B cell (primary cell): ENCODE data around the gene BTBD1. TPM values are rescaled to one million over a fixed set of nuclear protein-coding genes. Genes with fewer than 3 reads are reported as not detected.

ENCODE experiments used
- ATAC-seq: fragments of 200-7000 bp; cut with Tn5 transposase; one replicate; pipeline ENCODE4 v1.10.0; 2021; ENCODE audit warnings: low read depth, mild to moderate bottlenecking, moderate number of reproducible peaks, moderate library complexity
- CTCF ChIA-PET: fragments of 350-600 bp; sonication (Branson Sonifier 250); formaldehyde crosslinking; loops from one replicate; lab custom pipeline; 2021; ENCODE audit warnings: antibody characterized with exemption, inconsistent platforms; lab: Charles Lee
- POLR2A ChIA-PET: fragments of 350-600 bp; sonication (Branson Sonifier 250); formaldehyde crosslinking; loops from one replicate; lab custom pipeline; 2021; ENCODE audit warnings: antibody characterized with exemption; lab: Charles Lee
- DNase-seq: peaks from one replicate; pipeline ENCODE4 v3.0.0; 2013
- H2AFZ ChIP-seq: 2 replicates; pipeline ENCODE4 v1.6.1; 2012; ENCODE audit warnings: mild to moderate bottlenecking, low read depth, low read length; ENCODE audit not compliant: insufficient read depth, poor library complexity, severe bottlenecking
- H3K27ac ChIP-seq, 2 donors: 1 replicate in 1 of 2; 2 replicates in 1 of 2; pipeline ENCODE4 v1.5.1; 2012 to 2013; ENCODE audit warnings: low read length in 2 of 2, mild to moderate bottlenecking in 2 of 2, moderate library complexity in 1 of 2
- H3K27me3 ChIP-seq, 4 experiments: fragments of 200-600 bp in 1 of 4; sonication (generic) in 1 of 4; replicated peaks in 1 of 4; 1 replicate in 2 of 4; 2 replicates in 2 of 4; pipeline versions ENCODE4 v1.6.1 to v1.7.0; 2013 to 2016; ENCODE audit warnings: low read length in 3 of 4, mild to moderate bottlenecking in 2 of 4, mixed read lengths in 1 of 4, moderate library complexity in 1 of 4; ENCODE audit not compliant: insufficient read depth in 4 of 4, control insufficient read depth in 3 of 4; ENCODE audit errors: control extremely low read depth in 1 of 4
- H3K36me3 ChIP-seq, 2 experiments: replicated peaks in 1 of 2; 1 replicate in 1 of 2; 2 replicates in 1 of 2; pipeline versions ENCODE4 v1.6.1 to v1.7.1; 2013; ENCODE audit warnings: low read length in 1 of 2; ENCODE audit not compliant: insufficient read depth in 2 of 2, control insufficient read depth in 1 of 2; ENCODE audit errors: control extremely low read depth in 1 of 2, extremely low read depth in 1 of 2
- H3K4me1 ChIP-seq, 2 donors: fragments of 200-600 bp in 1 of 2; sonication (generic) in 1 of 2; 1 replicate in 1 of 2; 2 replicates in 1 of 2; pipeline versions ENCODE4 v1.5.1 to v1.6.1; 2013 to 2017; ENCODE audit warnings: low read length in 2 of 2; ENCODE audit not compliant: control insufficient read depth in 2 of 2, insufficient read depth in 2 of 2
- H3K4me2 ChIP-seq: replicated peaks from 2 replicates; pipeline ENCODE3; 2012; ENCODE audit warnings: mild to moderate bottlenecking, low read depth, low read length; ENCODE audit not compliant: poor library complexity, severe bottlenecking
- H3K4me3 ChIP-seq, 5 experiments: fragments of 200-600 bp in 1 of 5; sonication (generic) in 1 of 5; 1 replicate in 3 of 5; 2 replicates in 2 of 5; pipeline versions ENCODE4 v1.5.1 to v1.7.0; 2011 to 2016; ENCODE audit warnings: low read length in 4 of 5, mild to moderate bottlenecking in 4 of 5, low read depth in 2 of 5, control low read depth in 1 of 5, moderate library complexity in 1 of 5; ENCODE audit not compliant: insufficient read depth in 1 of 5; ENCODE audit errors: control extremely low read depth in 1 of 5, extremely low read depth in 1 of 5
- H3K79me2 ChIP-seq: fragments of 200-600 bp; sonication (generic); one replicate; pipeline ENCODE4 v1.6.0; 2016; ENCODE audit warnings: low read length; ENCODE audit not compliant: control insufficient read depth, insufficient read depth
- H3K9ac ChIP-seq: fragments of 200-600 bp; sonication (generic); 2 replicates; pipeline ENCODE4 v1.6.1; 2017; ENCODE audit warnings: mild to moderate bottlenecking, low read length, moderate library complexity
- H3K9me3 ChIP-seq, 3 donors: one replicate each; pipeline versions ENCODE4 v1.6.1 to v1.7.1; 2013; ENCODE audit warnings: low read length in 2 of 3; ENCODE audit not compliant: control insufficient read depth in 2 of 3, insufficient read depth in 1 of 3; ENCODE audit errors: control extremely low read depth in 1 of 3
- H4K20me1 ChIP-seq: 2 replicates; pipeline ENCODE4 v1.6.0; 2012; ENCODE audit warnings: mild to moderate bottlenecking, low read length; ENCODE audit not compliant: insufficient read depth, control insufficient read depth, poor library complexity, severe bottlenecking
- H3K27ac Mint-ChIP-seq: one replicate; pipeline ENCODE4 v1.8.0; 2021; ENCODE audit warnings: mixed read lengths
- H3K27me3 Mint-ChIP-seq: one replicate; pipeline ENCODE4 v1.8.0; 2021; ENCODE audit warnings: mixed read lengths
- H3K4me1 Mint-ChIP-seq: one replicate; pipeline ENCODE4 v1.8.0; 2021; ENCODE audit warnings: mixed read lengths
- H3K4me3 Mint-ChIP-seq: one replicate; pipeline ENCODE4 v1.8.0; 2021; ENCODE audit warnings: mixed read lengths
- H3K9me3 Mint-ChIP-seq: one replicate; pipeline ENCODE4 v1.8.0; 2022; ENCODE audit warnings: mixed read lengths; ENCODE audit not compliant: insufficient read depth
- CTCF ChIP-seq: fragments of 200-600 bp; IDR thresholded peaks from one replicate; pipeline ENCODE4 v1.8.0; 2022; ENCODE audit warnings: antibody characterized with exemption, mild to moderate bottlenecking
- EZH2 ChIP-seq: IDR thresholded peaks from 2 replicates; pipeline ENCODE4 v1.6.1; 2012; ENCODE audit warnings: borderline replicate concordance, low read depth, mild to moderate bottlenecking, moderate library complexity, low read length; ENCODE audit not compliant: insufficient read depth, poor library complexity, severe bottlenecking
- WGBS: methylation state at CpG from one replicate; pipeline ENCODE4 v1.1.5; 2013; ENCODE audit warnings: missing lambda C conversion rate; ENCODE audit not compliant: insufficient coverage; 5-methylcytosine and 5-hydroxymethylcytosine counted together
- intact Hi-C: fragments of 100-400 bp; cut with micrococcal nuclease; formaldehyde crosslinking; loops from one replicate; pipeline ENCODE4 v1.10.0; 2022
- polyA plus RNA-seq: library from polyadenylated mRNA; depleted of rRNA; stranded (reverse); fragments of >200 nt; gene quantifications from 2 replicates; pipeline ENCODE4 v1.2.3, GENCODE V29; 2012
- total RNA-seq, 2 donors: library from RNA; stranded (reverse); fragments of 120-200 nt in 1 of 2; gene quantifications; 1 replicate in 1 of 2; 2 replicates in 1 of 2; pipeline versions ENCODE4 v1.2.3 to v1.2.4, GENCODE V29; 2013 to 2022

Gene BTBD1
- total and polyA plus RNA-seq, 2 donors (not counting 1 experiment from before 2014, with no cell fraction given), result 20.7 to 47.5 TPM

- Histone ChIP-seq H3K4me1 (peaks cover 14 to 22% of the 10 kb centered on the region in 2 donors), H3K4me3 (peak overlapping the region; percentile 41 to 88 (median 60)), H3K36me3 (no peaks in the 10 kb centered on the region), H3K27me3 (peaks cover 0 to 3% (median under 1%) of the 10 kb centered on the region in 4 experiments), H3K4me2 (peak overlapping the region; percentile 94), H3K27ac (no peak overlapping the region), H3K79me2 (no peaks in the 10 kb centered on the region), H2AFZ (peak overlapping the region; percentile 83), H3K9me3 (no peaks in the 10 kb centered on the region), H4K20me1 (no peaks in the 10 kb centered on the region), H3K9ac (peak overlapping the region; percentile 71)
- TF ChIP-seq EZH2 (no peak), CTCF (no peak)
- no peak for DNase-seq
- peaks cover 24% of the 10 kb centered on the region for H3K4me1 Mint-ChIP-seq
- no peak overlapping the region for H3K27ac Mint-ChIP-seq
- POLR2A ChIA-PET, result no interaction called here
- H3K9me3 Mint-ChIP-seq, result no peaks in the 10 kb centered on the region
- intact Hi-C loops, result no loop called here
- CTCF ChIA-PET, result no interaction called here
- peaks cover 37% of the 10 kb centered on the region for H3K27me3 Mint-ChIP-seq
- ATAC-seq, result no peak
- 6% methylated on average over 25 of the region's 30 CpGs for WGBS
- H3K4me3 Mint-ChIP-seq, result peak overlapping the region; percentile 89
Measured at GRCh38 chr15:83107841-83108181, 40.8 kb upstream of the BTBD1 start.

GRCh38 chr15:83106994-83107840, 40.2 kb upstream of the BTBD1 start, which contains the start of gene TM6SF1:
Gene TM6SF1 (plus strand): TSS chr15:83107645. CDS start chr15:83107681, 36 bp downstream.
- Mint-ChIP-seq H3K9me3 (no peaks in the 10 kb centered on the region), H3K4me3 (peak within 1 kb of the TSS; percentile 89), H3K27ac (peak within 1 kb of the TSS; percentile 5), H3K27me3 (peaks cover 42% of the 10 kb centered on the region), H3K4me1 (peaks cover 24% of the 10 kb centered on the region)
- peak; percentile 32 for ATAC-seq
- Histone ChIP-seq H3K9ac (peak within 1 kb of the TSS; percentile 71), H2AFZ (peak within 1 kb of the TSS; percentile 83), H3K4me2 (peak within 1 kb of the TSS; percentile 94), H4K20me1 (no peaks in the 10 kb centered on the region), H3K9me3 (no peaks in the 10 kb centered on the region), H3K27me3 (peaks cover 0 to 3% (median under 1%) of the 10 kb centered on the region in 4 experiments), H3K79me2 (no peaks in the 10 kb centered on the region), H3K36me3 (no peaks in the 10 kb centered on the region), H3K27ac (peak within 1 kb of the TSS in 1 of 2 donors; percentile 62), H3K4me1 (peaks cover 14 to 22% of the 10 kb centered on the region in 2 donors), H3K4me3 (peak within 1 kb of the TSS; percentile 41 to 88 (median 60))
- WGBS, result 2% methylated on average over 97 of the region's 97 CpGs
- intact Hi-C loops, result no loop called here
- POLR2A ChIA-PET, result no interaction called here
- peak; percentile 51 for DNase-seq
- CTCF ChIA-PET, result no interaction called here
- TF ChIP-seq CTCF (no peak), EZH2 (no peak)
